Neural cell (in vitro differentiated cells): ENCODE measurements around the gene MACROD1. TPM values are rescaled to one million over a fixed set of nuclear protein-coding genes. Genes with fewer than 3 reads are reported as not detected.

Experiments
- H2AFZ ChIP-seq: fragments of 200-600, 300-800 bp; sonication (generic), shearing (Covaris generic); 2 replicates; pipeline ENCODE4 v1.6.0; 2014; ENCODE audit warnings: low read depth, mild to moderate bottlenecking, antibody characterized with exemption, low read length, moderate library complexity
- H3F3A ChIP-seq: fragments of 200-600 bp; shearing (Covaris generic); 2 replicates; pipeline ENCODE4 v1.6.1; 2016; ENCODE audit warnings: mild to moderate bottlenecking, moderate library complexity, mixed read lengths, antibody characterized with exemption, low read length; ENCODE audit not compliant: insufficient read depth, poor library complexity, severe bottlenecking
- H3K27ac ChIP-seq: fragments of 200-600, 300-800 bp; sonication (generic), shearing (Covaris generic); 2 replicates; pipeline ENCODE4 v1.5.1; 2014; ENCODE audit warnings: mild to moderate bottlenecking, low read length, moderate library complexity
- H3K27me3 ChIP-seq: fragments of 300-800, 200-600 bp; sonication (generic), shearing (Covaris generic); 2 replicates; pipeline ENCODE4 v1.6.0; 2014; ENCODE audit warnings: mild to moderate bottlenecking, low read depth, low read length, moderate library complexity; ENCODE audit not compliant: insufficient read depth
- H3K36me3 ChIP-seq: fragments of 300-800, 200-600 bp; sonication (generic), shearing (Covaris generic); 2 replicates; pipeline ENCODE4 v1.5.1; 2014; ENCODE audit warnings: mild to moderate bottlenecking, antibody characterized with exemption, low read length, moderate library complexity; ENCODE audit not compliant: insufficient read depth
- H3K4me2 ChIP-seq: fragments of 300-800, 200-600 bp; sonication (generic), shearing (Covaris generic); 2 replicates; pipeline ENCODE4 v1.6.0; 2014; ENCODE audit warnings: mild to moderate bottlenecking, low read length
- H3K4me3 ChIP-seq: fragments of 300-800, 200-600 bp; sonication (generic), shearing (Covaris generic); 2 replicates; pipeline ENCODE4 v1.5.1; 2014; ENCODE audit warnings: mild to moderate bottlenecking, low read length, moderate library complexity
- H3K79me2 ChIP-seq: fragments of 200-600 bp; shearing (Covaris generic); replicated peaks from 2 replicates; pipeline ENCODE4 v1.6.0; 2014; ENCODE audit warnings: mild to moderate bottlenecking, low read length, moderate library complexity; ENCODE audit not compliant: insufficient read depth
- H3K9ac ChIP-seq: fragments of 300-800, 200-600 bp; sonication (generic), shearing (Covaris generic); 2 replicates; pipeline ENCODE4 v1.6.1; 2016; ENCODE audit warnings: mild to moderate bottlenecking, low read length, mixed read lengths
- H3K9me2 ChIP-seq: fragments of 200-600 bp; shearing (Covaris generic); 2 replicates; pipeline ENCODE4 v1.6.1; 2016; ENCODE audit warnings: mild to moderate bottlenecking, low read length, mixed read lengths; ENCODE audit not compliant: insufficient read depth
- H3K9me3 ChIP-seq: fragments of 200-600, 300-800 bp; sonication (generic), shearing (Covaris generic); 2 replicates; pipeline ENCODE4 v1.6.1; 2016; ENCODE audit warnings: mild to moderate bottlenecking, mixed run types, low read length, moderate library complexity, mixed read lengths
- H4K20me1 ChIP-seq: fragments of 200-600 bp; shearing (Covaris generic); 2 replicates; pipeline ENCODE4 v1.6.1; 2016; ENCODE audit warnings: mild to moderate bottlenecking, mixed run types; ENCODE audit not compliant: insufficient read depth
- CTCF ChIP-seq: fragments of 450-650 bp; IDR thresholded peaks from 2 replicates; pipeline ENCODE4 v1.5.1; 2014; ENCODE audit warnings: antibody characterized with exemption, mild to moderate bottlenecking, moderate library complexity; ENCODE audit not compliant: poor library complexity, severe bottlenecking
- EP300 ChIP-seq: fragments of 450-650 bp; conservative IDR thresholded peaks from 2 replicates; pipeline ENCODE4 v1.6.1; 2014; ENCODE audit warnings: antibody characterized with exemption, mild to moderate bottlenecking, moderate library complexity; ENCODE audit not compliant: poor library complexity, severe bottlenecking
- EZH2 ChIP-seq: fragments of 200-600, 300-800 bp; shearing (Covaris generic), sonication (generic); IDR thresholded peaks from 2 replicates; pipeline ENCODE4 v1.6.1; 2014; ENCODE audit warnings: antibody characterized with exemption, low read length, borderline replicate concordance, mild to moderate bottlenecking; ENCODE audit not compliant: insufficient read depth, poor library complexity, severe bottlenecking
- MXI1 ChIP-seq: fragments of 450-650 bp; conservative IDR thresholded peaks from 2 replicates; pipeline ENCODE4 v1.6.1; 2014; ENCODE audit warnings: antibody characterized with exemption, mild to moderate bottlenecking; ENCODE audit not compliant: poor library complexity, severe bottlenecking
- POLR2AphosphoS5 ChIP-seq: IDR thresholded peaks from 2 replicates; pipeline ENCODE4 v1.6.1; 2012
- RAD21 ChIP-seq: fragments of 450-650 bp; conservative IDR thresholded peaks from 2 replicates; pipeline ENCODE4 v1.6.1; 2014; ENCODE audit warnings: antibody characterized with exemption, mild to moderate bottlenecking, moderate library complexity
- REST ChIP-seq: IDR thresholded peaks from 2 replicates; pipeline ENCODE4 v1.6.1; 2012; ENCODE audit warnings: borderline replicate concordance
- SMC3 ChIP-seq: fragments of 450-650 bp; conservative IDR thresholded peaks from 2 replicates; pipeline ENCODE4 v1.6.1; 2014; ENCODE audit warnings: antibody characterized with exemption, mild to moderate bottlenecking, moderate library complexity; ENCODE audit not compliant: poor library complexity
- TAF1 ChIP-seq: IDR thresholded peaks from 2 replicates; pipeline ENCODE4 v1.6.1; 2012; ENCODE audit warnings: low read depth
- polyA plus RNA-seq: library from polyadenylated mRNA; depleted of rRNA; stranded (reverse); fragments of >200 nt; gene quantifications from 2 replicates; pipeline ENCODE4 v1.2.3, GENCODE V29; 2014

MACROD1 gene
- polyA plus RNA-seq, 1 donor from 2014 or later: 30.8 TPM

- H3K27ac ChIP-seq: no peak overlapping the region
- no peak overlapping the region for H3K4me3 ChIP-seq
- H3K36me3 ChIP-seq: no peaks in the 10 kb centered on the region
- H3K79me2 ChIP-seq: no peaks in the 10 kb centered on the region
- no peak overlapping the region for H3K4me2 ChIP-seq
- H3K9me2 ChIP-seq: no peaks in the 10 kb centered on the region
- H2AFZ ChIP-seq: no peak overlapping the region
- no peaks in the 10 kb centered on the region for H3K9me3 ChIP-seq
- H3K27me3 ChIP-seq: no peaks in the 10 kb centered on the region
- H3K9ac ChIP-seq: no peak overlapping the region
- no peaks in the 10 kb centered on the region for H3F3A ChIP-seq
- no peak for TF ChIP-seq CTCF
- no peak for TF ChIP-seq EZH2
- TF ChIP-seq REST: no peak
- no peaks in the 10 kb centered on the region for H4K20me1 ChIP-seq
Observed at GRCh38 chr11:64113462-64113780, 52.5 kb downstream of the MACROD1 start.

- Histone ChIP-seq H2AFZ (no peak overlapping the region), H3K27me3 (no peaks in the 10 kb centered on the region), H3K9ac (no peak overlapping the region), H3K9me2 (no peaks in the 10 kb centered on the region), H3K4me2 (no peak overlapping the region), H3K4me3 (no peak overlapping the region), H3K36me3 (no peaks in the 10 kb centered on the region), H3K9me3 (no peaks in the 10 kb centered on the region), H3K27ac (no peak overlapping the region), H4K20me1 (no peaks in the 10 kb centered on the region), H3F3A (no peaks in the 10 kb centered on the region), H3K79me2 (no peaks in the 10 kb centered on the region)
- no peak for TF ChIP-seq CTCF
- no peak for TF ChIP-seq TAF1
- no peak for TF ChIP-seq RAD21
- TF ChIP-seq EP300: no peak
- no peak for TF ChIP-seq REST
- no peak for TF ChIP-seq EZH2
- TF ChIP-seq SMC3: no peak
- no peak for TF ChIP-seq MXI1
- no peak for TF ChIP-seq POLR2AphosphoS5
Observed at GRCh38 chr11:64112771-64113461, 53.0 kb downstream of the MACROD1 start.
